Measurements from ENCODE around the gene AADACL4.

DNA sequence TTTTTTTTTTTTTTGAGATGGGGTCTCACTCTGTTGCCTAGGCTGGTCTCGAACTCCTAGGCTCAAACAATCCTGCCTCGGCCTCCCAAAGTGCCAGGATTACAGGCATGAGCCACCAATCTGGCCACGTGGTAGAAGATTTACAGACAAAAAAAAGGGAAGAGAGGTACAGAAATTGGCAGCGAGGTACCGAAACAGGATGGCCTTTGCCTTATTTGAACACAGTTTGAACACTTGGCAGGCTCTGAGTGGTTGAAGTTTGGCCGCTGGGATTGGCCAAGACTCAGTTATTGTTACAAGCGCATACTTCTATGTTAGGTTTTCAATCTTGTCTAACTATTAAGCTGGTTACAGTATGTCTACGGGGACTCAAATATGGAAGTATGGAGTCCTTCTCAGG, 6.2 kb upstream of the AADACL4 start:
- TF ChIP-seq, protein P1, sequence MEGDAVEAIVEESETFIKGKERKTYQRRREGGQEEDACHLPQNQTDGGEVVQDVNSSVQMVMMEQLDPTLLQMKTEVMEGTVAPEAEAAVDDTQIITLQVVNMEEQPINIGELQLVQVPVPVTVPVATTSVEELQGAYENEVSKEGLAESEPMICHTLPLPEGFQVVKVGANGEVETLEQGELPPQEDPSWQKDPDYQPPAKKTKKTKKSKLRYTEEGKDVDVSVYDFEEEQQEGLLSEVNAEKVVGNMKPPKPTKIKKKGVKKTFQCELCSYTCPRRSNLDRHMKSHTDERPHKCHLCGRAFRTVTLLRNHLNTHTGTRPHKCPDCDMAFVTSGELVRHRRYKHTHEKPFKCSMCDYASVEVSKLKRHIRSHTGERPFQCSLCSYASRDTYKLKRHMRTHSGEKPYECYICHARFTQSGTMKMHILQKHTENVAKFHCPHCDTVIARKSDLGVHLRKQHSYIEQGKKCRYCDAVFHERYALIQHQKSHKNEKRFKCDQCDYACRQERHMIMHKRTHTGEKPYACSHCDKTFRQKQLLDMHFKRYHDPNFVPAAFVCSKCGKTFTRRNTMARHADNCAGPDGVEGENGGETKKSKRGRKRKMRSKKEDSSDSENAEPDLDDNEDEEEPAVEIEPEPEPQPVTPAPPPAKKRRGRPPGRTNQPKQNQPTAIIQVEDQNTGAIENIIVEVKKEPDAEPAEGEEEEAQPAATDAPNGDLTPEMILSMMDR (conservative IDR thresholded peaks at IDR 0.05), result no peak
- no peak for TF ChIP-seq ZFX (IDR thresholded peaks at IDR 0.05)

Data from C4-2B (cell line).